UCSD-AML1 (cell line): ENCODE measurements around the gene PSMC3IP.
A peak's percentile ranks its signal among the peaks of the same experiment; 100 is the strongest.
"Not testable (repeated sequence)": the region's sequence is repeated elsewhere in the genome, so short reads cannot be mapped to it uniquely, and the experiment has no call there.

Source experiments
- DNase-seq: peaks from one replicate; lab custom pipeline; 2025; ENCODE audit not compliant: unreplicated experiment; lab: John Stamatoyannopoulos, UW

The PSMC3IP gene

GRCh38 chr17:42562388-42563142 lies 15.0 kb downstream of the PSMC3IP start:
- no peak for DNase-seq

- DNase-seq: peak; percentile 92
Observed at GRCh38 chr17:42561897-42562387, 15.6 kb downstream of the PSMC3IP start, which contains the start of gene COASY. Gene COASY (plus strand): TSS chr17:42562148. CDS start chr17:42562623, 475 bp downstream.

- DNase-seq: no peak
Observed at GRCh38 chr17:42560246-42560645, 17.3 kb downstream of the PSMC3IP start.

- no peak for DNase-seq
Observed at GRCh38 chr17:42559075-42559474, 18.5 kb downstream of the PSMC3IP start.

GRCh38 chr17:42555961-42556617 lies 21.4 kb downstream of the PSMC3IP start:
- peak; percentile 24 for DNase-seq

- no peak for DNase-seq
Observed at GRCh38 chr17:42555122-42555622, 22.4 kb downstream of the PSMC3IP start.

GRCh38 chr17:42554250-42555121 lies 23.0 kb downstream of the PSMC3IP start:
- DNase-seq: peak; percentile 89

GRCh38 chr17:42553866-42554249 lies 23.7 kb downstream of the PSMC3IP start:
- DNase-seq: no peak

GRCh38 chr17:42553161-42553818 lies 24.2 kb downstream of the PSMC3IP start:
- no peak for DNase-seq

- not testable (repeated sequence) for DNase-seq
Observed at GRCh38 chr17:42552736-42553135, 24.8 kb downstream of the PSMC3IP start, which contains the start of gene HSD17B1. Gene HSD17B1 (plus strand): TSS chr17:42552923. CDS start chr17:42552934, 11 bp downstream.

- no peak for DNase-seq
Observed at GRCh38 chr17:42548993-42549755, 28.4 kb downstream of the PSMC3IP start.

GRCh38 chr17:42548070-42548837 lies 29.3 kb downstream of the PSMC3IP start:
- DNase-seq: no peak

- DNase-seq: no peak
Observed at GRCh38 chr17:42547698-42548069, 29.8 kb downstream of the PSMC3IP start.

GRCh38 chr17:42547001-42547461 lies 30.5 kb downstream of the PSMC3IP start:
- no peak for DNase-seq

GRCh38 chr17:42545755-42546505 lies 31.6 kb downstream of the PSMC3IP start:
- not testable (repeated sequence) for DNase-seq

- no peak for DNase-seq
Observed at GRCh38 chr17:42544874-42545283, 32.6 kb downstream of the PSMC3IP start.

- DNase-seq: no peak
Observed at GRCh38 chr17:42543190-42544079, 34.1 kb downstream of the PSMC3IP start.
